ENCODE data around the gene GAS5.
A peak's percentile ranks its signal among the peaks of the same experiment; 100 is the strongest.

GAS5 gene

GRCh38 chr1:173871091-173871490 lies 3.3 kb upstream of the GAS5 start:
- DNase-seq (ENCODE audit: insufficient read length, low spot score) (no peak), FAIRE-seq (peak; percentile 55)
- TF ChIP-seq POLR2A (IDR thresholded peaks at IDR 0.05; ENCODE audit: low read depth, low read length) (no peak), SPI1 (IDR thresholded peaks at IDR 0.05; ENCODE audit: low read depth, low read length) (no peak), POLR2AphosphoS5 (IDR thresholded peaks at IDR 0.05; ENCODE audit: low read depth, low read length) (no peak), TAF1 (IDR thresholded peaks at IDR 0.05; ENCODE audit: low read depth, low read length) (no peak), PAX5 (IDR thresholded peaks at IDR 0.05; ENCODE audit: insufficient read depth, low read length, severe bottlenecking) (no peak), POU2F2 (IDR thresholded peaks at IDR 0.05; ENCODE audit: low read depth, low read length) (no peak)

DNA sequence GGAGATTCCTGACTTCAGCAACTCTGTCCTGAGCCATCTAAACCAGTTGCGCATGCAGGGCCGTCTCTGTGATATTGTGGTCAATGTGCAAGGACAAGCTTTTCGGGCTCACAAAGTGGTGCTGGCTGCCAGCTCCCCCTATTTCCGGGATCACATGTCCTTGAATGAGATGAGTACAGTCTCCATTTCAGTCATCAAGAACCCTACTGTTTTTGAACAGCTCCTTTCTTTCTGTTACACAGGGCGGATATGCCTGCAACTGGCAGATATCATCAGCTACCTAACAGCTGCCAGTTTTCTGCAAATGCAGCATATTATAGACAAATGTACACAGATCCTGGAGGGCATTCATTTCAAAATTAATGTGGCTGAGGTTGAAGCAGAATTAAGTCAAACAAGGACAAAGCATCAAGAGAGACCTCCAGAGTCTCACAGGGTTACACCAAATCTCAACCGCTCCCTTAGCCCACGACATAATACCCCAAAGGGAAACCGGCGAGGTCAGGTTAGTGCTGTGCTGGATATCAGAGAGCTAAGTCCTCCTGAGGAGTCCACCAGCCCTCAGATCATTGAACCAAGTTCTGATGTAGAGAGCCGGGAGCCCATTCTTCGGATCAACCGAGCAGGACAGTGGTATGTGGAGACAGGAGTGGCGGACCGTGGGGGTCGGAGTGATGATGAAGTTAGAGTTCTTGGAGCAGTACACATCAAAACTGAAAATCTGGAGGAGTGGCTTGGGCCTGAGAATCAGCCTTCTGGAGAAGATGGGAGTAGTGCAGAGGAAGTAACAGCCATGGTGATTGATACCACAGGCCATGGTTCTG lies 2.7 kb upstream of the GAS5 start:
- FAIRE-seq, result peak; percentile 59
- peak; percentile 35 for DNase-seq (ENCODE audit: insufficient read length, low spot score)
- TF ChIP-seq POLR2AphosphoS5 (IDR thresholded peaks at IDR 0.05; ENCODE audit: low read depth, low read length) (no peak), SPI1 (IDR thresholded peaks at IDR 0.05; ENCODE audit: low read depth, low read length) (no peak), POLR2A (IDR thresholded peaks at IDR 0.05; ENCODE audit: low read depth, low read length) (0 out of 2 replicates have a peak, but pooled peaks have one; percentile 21), TAF1 (IDR thresholded peaks at IDR 0.05; ENCODE audit: low read depth, low read length) (peak; percentile 60; the same call in 1 of the 2 replicates)

- FAIRE-seq (peak; percentile 52), DNase-seq (ENCODE audit: insufficient read length, low spot score) (no peak)
- TF ChIP-seq SPI1 (IDR thresholded peaks at IDR 0.05; ENCODE audit: low read depth, low read length) (peak; percentile 43), POU2F2 (IDR thresholded peaks at IDR 0.05; ENCODE audit: low read depth, low read length) (no peak), POLR2A (IDR thresholded peaks at IDR 0.05; ENCODE audit: low read depth, low read length) (no peak), PAX5 (IDR thresholded peaks at IDR 0.05; ENCODE audit: insufficient read depth, low read length, severe bottlenecking) (no peak), TAF1 (IDR thresholded peaks at IDR 0.05; ENCODE audit: low read depth, low read length) (no peak), POLR2AphosphoS5 (IDR thresholded peaks at IDR 0.05; ENCODE audit: low read depth, low read length) (no peak)
These were observed 1.2 kb upstream of the GAS5 start for GRCh38 chr1:173869021-173869359.

DNA sequence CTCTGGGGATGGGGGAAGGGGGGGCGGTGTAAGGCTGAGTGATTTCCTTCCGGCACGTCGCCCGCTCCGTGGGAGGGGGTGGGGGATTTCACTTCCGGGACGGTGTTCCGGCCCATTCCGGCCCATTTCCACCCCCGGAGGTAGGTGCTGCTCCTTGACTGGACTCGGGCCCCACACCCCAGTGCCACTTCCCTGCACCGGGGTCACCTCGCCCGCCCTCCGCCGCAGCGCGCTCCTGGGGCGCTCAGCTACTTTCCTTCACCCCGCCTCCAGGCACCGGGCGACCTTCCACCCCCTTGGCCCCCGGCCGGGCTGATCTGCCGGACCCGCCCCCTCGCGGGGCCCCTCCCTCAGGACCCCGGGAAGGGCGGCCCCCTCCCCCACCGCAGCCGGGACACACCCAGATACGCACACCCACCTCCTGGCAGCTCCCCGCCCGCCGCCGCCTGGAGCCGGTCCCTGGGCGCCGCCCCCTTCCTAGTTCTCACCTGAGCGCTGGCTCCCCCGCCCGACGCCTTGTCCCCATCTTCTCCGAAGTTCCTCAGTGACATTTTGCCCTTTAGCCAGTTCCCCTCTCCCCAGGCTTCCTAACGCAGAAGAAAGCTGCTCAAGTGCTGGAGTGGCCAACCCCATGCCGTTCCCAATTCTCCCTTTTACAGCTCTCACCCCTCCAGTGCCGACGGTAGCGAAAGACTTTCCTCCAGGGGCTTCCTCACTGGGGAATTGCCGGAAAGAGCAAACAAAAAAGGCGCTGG lies 654 bp upstream of the GAS5 start, which contains the start of gene ZBTB37:
ZBTB37 (plus strand) TSS at position 115 of the 755 bp plus-strand sequence. CDS start 1,846 bp downstream, outside the sequence.
- peak; percentile 64 for DNase-seq (ENCODE audit: insufficient read length, low spot score)
- FAIRE-seq, result no peak

GRCh38 chr1:173867141-173867752 lies 542 bp downstream of the GAS5 start:
- DNase-seq (ENCODE audit: insufficient read length, low spot score) (no peak), FAIRE-seq (no peak)
- no peak for TF ChIP-seq PAX5 (IDR thresholded peaks at IDR 0.05; ENCODE audit: insufficient read depth, low read length, severe bottlenecking)

More for the DNA sequence above, 654 bp upstream of the GAS5 start, which contains the start of gene ZBTB37:
- peak; percentile 32; the same call in 1 of the 2 replicates for TF ChIP-seq TAF1 (IDR thresholded peaks at IDR 0.05; ENCODE audit: low read depth, low read length)
- peak; percentile 20; the same call in 1 of the 2 replicates for TF ChIP-seq SPI1 (IDR thresholded peaks at IDR 0.05; ENCODE audit: low read depth, low read length)
- peak; percentile 68; the same call in 1 of the 2 replicates for TF ChIP-seq POU2F2 (IDR thresholded peaks at IDR 0.05; ENCODE audit: low read depth, low read length)
- TF ChIP-seq POLR2A (IDR thresholded peaks at IDR 0.05; ENCODE audit: low read depth, low read length), result no peak

- no peak for DNase-seq (ENCODE audit: insufficient read length, low spot score)
- FAIRE-seq, result no peak
- TF ChIP-seq POU2F2 (IDR thresholded peaks at IDR 0.05; ENCODE audit: low read depth, low read length) (no peak), POLR2AphosphoS5 (IDR thresholded peaks at IDR 0.05; ENCODE audit: low read depth, low read length) (no peak; the same call in 1 of the 2 replicates), SPI1 (IDR thresholded peaks at IDR 0.05; ENCODE audit: low read depth, low read length) (no peak), PAX5 (IDR thresholded peaks at IDR 0.05; ENCODE audit: insufficient read depth, low read length, severe bottlenecking) (no peak), TAF1 (IDR thresholded peaks at IDR 0.05; ENCODE audit: low read depth, low read length) (no peak), POLR2A (IDR thresholded peaks at IDR 0.05; ENCODE audit: low read depth, low read length) (no peak)
These were observed 1.2 kb downstream of the GAS5 start for GRCh38 chr1:173866413-173867115.

GRCh38 chr1:173865468-173866164 lies 2.2 kb downstream of the GAS5 start:
- TF ChIP-seq SPI1 (IDR thresholded peaks at IDR 0.05; ENCODE audit: low read depth, low read length) (no peak), POLR2AphosphoS5 (IDR thresholded peaks at IDR 0.05; ENCODE audit: low read depth, low read length) (peak; percentile 71; the same call in 1 of the 2 replicates), POLR2A (IDR thresholded peaks at IDR 0.05; ENCODE audit: low read depth, low read length) (0 out of 2 replicates have a peak, but pooled peaks have one; percentile 55)
- no peak for DNase-seq (ENCODE audit: insufficient read length, low spot score)
- FAIRE-seq, result no peak

- DNase-seq (ENCODE audit: insufficient read length, low spot score) (no peak), FAIRE-seq (no peak)
- no peak for TF ChIP-seq PAX5 (IDR thresholded peaks at IDR 0.05; ENCODE audit: insufficient read depth, low read length, severe bottlenecking)
- TF ChIP-seq TAF1 (IDR thresholded peaks at IDR 0.05; ENCODE audit: low read depth, low read length), result no peak
- TF ChIP-seq POLR2AphosphoS5 (IDR thresholded peaks at IDR 0.05; ENCODE audit: low read depth, low read length), result no peak
- TF ChIP-seq SPI1 (IDR thresholded peaks at IDR 0.05; ENCODE audit: low read depth, low read length), result no peak
These were observed 3.5 kb downstream of the GAS5 start for GRCh38 chr1:173864179-173864867.
